ENCODE measurements around the gene CNTN4.

DNA sequence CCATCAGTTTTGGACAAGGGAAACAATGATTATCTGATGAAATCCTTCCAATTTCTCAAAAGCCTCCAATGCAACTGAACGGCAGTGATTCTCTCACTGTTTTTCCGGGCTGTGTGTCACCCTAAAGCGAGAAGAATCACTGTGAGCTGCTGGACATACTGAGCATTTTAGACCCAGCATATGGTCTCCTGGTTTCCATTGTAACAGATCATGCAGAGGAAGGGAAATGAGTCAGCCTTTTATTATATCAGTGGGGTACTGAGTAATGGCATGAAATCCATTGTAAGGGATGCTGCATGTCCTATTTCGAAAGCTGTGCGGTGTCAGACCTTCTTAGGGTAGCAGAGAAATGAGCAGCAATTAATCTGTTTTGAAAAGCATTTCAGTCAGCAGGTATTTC, 724.4 kb downstream of the CNTN4 start:
- TF ChIP-seq, protein P1, sequence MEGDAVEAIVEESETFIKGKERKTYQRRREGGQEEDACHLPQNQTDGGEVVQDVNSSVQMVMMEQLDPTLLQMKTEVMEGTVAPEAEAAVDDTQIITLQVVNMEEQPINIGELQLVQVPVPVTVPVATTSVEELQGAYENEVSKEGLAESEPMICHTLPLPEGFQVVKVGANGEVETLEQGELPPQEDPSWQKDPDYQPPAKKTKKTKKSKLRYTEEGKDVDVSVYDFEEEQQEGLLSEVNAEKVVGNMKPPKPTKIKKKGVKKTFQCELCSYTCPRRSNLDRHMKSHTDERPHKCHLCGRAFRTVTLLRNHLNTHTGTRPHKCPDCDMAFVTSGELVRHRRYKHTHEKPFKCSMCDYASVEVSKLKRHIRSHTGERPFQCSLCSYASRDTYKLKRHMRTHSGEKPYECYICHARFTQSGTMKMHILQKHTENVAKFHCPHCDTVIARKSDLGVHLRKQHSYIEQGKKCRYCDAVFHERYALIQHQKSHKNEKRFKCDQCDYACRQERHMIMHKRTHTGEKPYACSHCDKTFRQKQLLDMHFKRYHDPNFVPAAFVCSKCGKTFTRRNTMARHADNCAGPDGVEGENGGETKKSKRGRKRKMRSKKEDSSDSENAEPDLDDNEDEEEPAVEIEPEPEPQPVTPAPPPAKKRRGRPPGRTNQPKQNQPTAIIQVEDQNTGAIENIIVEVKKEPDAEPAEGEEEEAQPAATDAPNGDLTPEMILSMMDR (IDR thresholded peaks at IDR 0.05): no peak
- TF ChIP-seq POLR2A (IDR thresholded peaks at IDR 0.05) (no peak), POLR2AphosphoS5 (IDR thresholded peaks at IDR 0.05) (no peak)

Measured in breast epithelium (tissue), 3 donors.